ENCODE measurements around the gene DNAAF1. TPM values are rescaled to one million over a fixed set of nuclear protein-coding genes. Genes with fewer than 3 reads are reported as not detected.
A peak's percentile ranks its signal among the peaks of the same experiment; 100 is the strongest.

DNAAF1 gene
- total RNA-seq, 1 donor from 2014 or later = 0.18 TPM

DNA sequence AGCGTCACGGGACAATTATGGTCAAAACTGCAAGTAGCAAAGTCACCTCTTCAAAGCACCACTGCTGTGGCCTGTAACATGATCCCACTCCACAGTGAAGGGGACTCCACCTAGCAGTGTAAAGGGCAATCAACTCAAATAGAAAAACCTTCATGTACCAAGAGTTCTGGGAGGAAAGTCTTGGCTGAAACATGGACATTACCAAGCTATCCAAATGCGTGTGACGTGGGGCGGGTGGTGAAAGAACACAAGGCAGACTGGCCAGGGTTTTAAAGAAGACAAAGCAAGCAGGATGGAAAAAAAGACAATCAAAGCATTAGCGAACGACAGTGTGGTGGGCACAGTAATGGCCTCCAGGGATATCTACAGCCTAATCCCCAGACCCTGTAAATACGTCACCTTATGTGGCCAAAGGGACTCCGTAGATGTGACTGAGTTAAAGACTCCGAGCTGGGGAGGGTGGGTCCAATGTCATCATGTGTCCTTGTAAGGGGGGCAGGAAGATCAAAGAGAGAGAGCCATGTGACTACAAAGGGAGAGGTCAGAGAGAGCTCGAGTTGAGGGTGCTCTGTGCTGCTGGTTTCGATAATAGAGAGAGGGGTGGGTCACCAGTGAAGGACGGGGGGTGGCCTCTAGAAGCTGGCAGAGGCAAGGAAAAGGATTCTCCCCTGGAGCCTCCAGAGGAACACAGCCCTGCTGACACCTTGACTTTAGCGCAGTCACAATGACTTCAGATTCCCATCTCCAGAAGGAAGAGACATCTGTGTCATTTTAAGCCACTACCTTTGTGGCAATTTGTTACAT lies 6.1 kb upstream of the DNAAF1 start:
- Mint-ChIP-seq H3K4me1 (ENCODE audit: unreplicated experiment) (peaks cover 23% of the 10 kb centered on the region), H3K36me3 (ENCODE audit: low read depth, unreplicated experiment) (peaks cover 6% of the 10 kb centered on the region), H3K4me3 (ENCODE audit: unreplicated experiment) (no peak overlapping the region), H3K9me3 (ENCODE audit: unreplicated experiment) (no peaks in the 10 kb centered on the region), H3K27ac (ENCODE audit: unreplicated experiment) (peak overlapping the region; percentile 4), H3K27me3 (ENCODE audit: unreplicated experiment) (peaks cover 7% of the 10 kb centered on the region)
- DNase-seq (ENCODE audit: low spot score) = no peak
- TF ChIP-seq CTCF (IDR thresholded peaks at IDR 0.05; ENCODE audit: unreplicated experiment) = no peak

- TF ChIP-seq CTCF (IDR thresholded peaks at IDR 0.05; ENCODE audit: unreplicated experiment) = no peak
- Mint-ChIP-seq H3K4me1 (ENCODE audit: unreplicated experiment) (peaks cover 27% of the 10 kb centered on the region), H3K9me3 (ENCODE audit: unreplicated experiment) (no peaks in the 10 kb centered on the region), H3K36me3 (ENCODE audit: low read depth, unreplicated experiment) (peaks cover 6% of the 10 kb centered on the region), H3K4me3 (ENCODE audit: unreplicated experiment) (peak overlapping the region; percentile 47), H3K27me3 (ENCODE audit: unreplicated experiment) (peaks cover 6% of the 10 kb centered on the region), H3K27ac (ENCODE audit: unreplicated experiment) (peak overlapping the region; percentile 59)
- no peak for DNase-seq (ENCODE audit: low spot score)
Measured at GRCh38 chr16:84139628-84140258, 5.4 kb upstream of the DNAAF1 start.

GRCh38 chr16:84141143-84141670 lies 3.9 kb upstream of the DNAAF1 start:
- H3K4me1 Mint-ChIP-seq (ENCODE audit: unreplicated experiment) = peaks cover 25% of the 10 kb centered on the region
- H3K4me3 Mint-ChIP-seq (ENCODE audit: unreplicated experiment) = no peak overlapping the region

GRCh38 chr16:84143081-84143480 lies 2.0 kb upstream of the DNAAF1 start:
- Mint-ChIP-seq H3K27me3 (ENCODE audit: unreplicated experiment) (peaks cover 4% of the 10 kb centered on the region), H3K27ac (ENCODE audit: unreplicated experiment) (no peak overlapping the region), H3K4me3 (ENCODE audit: unreplicated experiment) (peak overlapping the region; percentile 96), H3K9me3 (ENCODE audit: unreplicated experiment) (no peaks in the 10 kb centered on the region), H3K4me1 (ENCODE audit: unreplicated experiment) (peaks cover 21% of the 10 kb centered on the region), H3K36me3 (ENCODE audit: low read depth, unreplicated experiment) (peaks cover 3% of the 10 kb centered on the region)
- no peak for TF ChIP-seq CTCF (IDR thresholded peaks at IDR 0.05; ENCODE audit: unreplicated experiment)
- no peak for DNase-seq (ENCODE audit: low spot score)

More at GRCh38 chr16:84141143-84141670, 3.9 kb upstream of the DNAAF1 start:
- TF ChIP-seq CTCF (IDR thresholded peaks at IDR 0.05; ENCODE audit: unreplicated experiment) = no peak
- Mint-ChIP-seq H3K9me3 (ENCODE audit: unreplicated experiment) (no peaks in the 10 kb centered on the region), H3K36me3 (ENCODE audit: low read depth, unreplicated experiment) (peaks cover 3% of the 10 kb centered on the region), H3K27me3 (ENCODE audit: unreplicated experiment) (peaks cover 4% of the 10 kb centered on the region), H3K27ac (ENCODE audit: unreplicated experiment) (no peak overlapping the region)
- DNase-seq (ENCODE audit: low spot score) = no peak

DNA sequence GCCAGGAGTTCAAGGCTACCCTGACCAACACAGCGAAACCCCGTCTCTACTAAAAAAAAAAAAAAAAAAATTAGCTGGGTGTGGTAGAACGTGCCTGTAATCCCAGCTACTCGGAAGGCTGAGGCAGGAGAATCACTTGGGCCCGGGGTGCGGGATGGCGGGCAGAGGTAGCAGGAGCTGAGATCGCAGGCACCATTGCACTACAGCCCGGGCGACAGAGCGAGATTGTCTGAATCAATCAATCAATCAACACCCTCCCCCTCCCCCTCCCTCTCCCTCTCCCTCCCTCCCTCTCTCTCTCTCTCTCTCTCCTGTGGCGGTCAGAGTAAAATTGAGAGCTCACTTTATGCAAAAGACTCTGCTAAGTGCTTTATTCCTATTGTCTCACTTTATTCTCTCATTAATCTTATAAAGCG lies 1.3 kb upstream of the DNAAF1 start:
- peak overlapping the region; percentile 96 for H3K4me3 Mint-ChIP-seq (ENCODE audit: unreplicated experiment)
- TF ChIP-seq CTCF (IDR thresholded peaks at IDR 0.05; ENCODE audit: unreplicated experiment) = no peak
- H3K27ac Mint-ChIP-seq (ENCODE audit: unreplicated experiment) = no peak overlapping the region
- DNase-seq (ENCODE audit: low spot score) = no peak
- H3K4me1 Mint-ChIP-seq (ENCODE audit: unreplicated experiment) = peaks cover 18% of the 10 kb centered on the region
- H3K9me3 Mint-ChIP-seq (ENCODE audit: unreplicated experiment) = no peaks in the 10 kb centered on the region
- peaks cover 4% of the 10 kb centered on the region for H3K27me3 Mint-ChIP-seq (ENCODE audit: unreplicated experiment)
- H3K36me3 Mint-ChIP-seq (ENCODE audit: low read depth, unreplicated experiment) = peaks cover 3% of the 10 kb centered on the region

All from endothelial cell (in vitro differentiated cells).